Endodermal cell (in vitro differentiated cells): Measurements from ENCODE around the gene PROM1. TPM values are rescaled to one million over a fixed set of nuclear protein-coding genes. Genes with fewer than 3 reads are reported as not detected.

Experiments used
- DNase-seq: peaks from one replicate; pipeline ENCODE4 v3.0.0-alpha.2; 2017
- H3K27ac ChIP-seq: 2 replicates; pipeline ENCODE4 v1.5.1; 2013; ENCODE audit warnings: mild to moderate bottlenecking, low read depth, low read length, moderate library complexity
- H3K27me3 ChIP-seq: 2 replicates; pipeline ENCODE4 v1.6.1; 2013; ENCODE audit warnings: mild to moderate bottlenecking, low read length, moderate library complexity; ENCODE audit not compliant: insufficient read depth, control insufficient read depth, poor library complexity, severe bottlenecking
- H3K36me3 ChIP-seq: 2 replicates; pipeline ENCODE4 v1.7.0; 2013; ENCODE audit warnings: mild to moderate bottlenecking, low read length, moderate library complexity; ENCODE audit not compliant: control insufficient read depth, insufficient read depth
- H3K4me1 ChIP-seq: one replicate; pipeline ENCODE4 v1.7.0; 2013; ENCODE audit warnings: low read length; ENCODE audit not compliant: control insufficient read depth, insufficient read depth
- H3K4me3 ChIP-seq: 2 replicates; pipeline ENCODE4 v1.5.1; 2013; ENCODE audit warnings: mild to moderate bottlenecking, low read length, moderate library complexity
- H3K9ac ChIP-seq: 2 replicates; pipeline ENCODE4 v1.6.1; 2013; ENCODE audit warnings: mild to moderate bottlenecking, low read length, moderate library complexity; ENCODE audit not compliant: poor library complexity, severe bottlenecking; ENCODE audit errors: extremely low read depth
- H3K9me3 ChIP-seq: 2 replicates; pipeline ENCODE4 v1.6.1; 2013; ENCODE audit warnings: mild to moderate bottlenecking, low read length, moderate library complexity; ENCODE audit not compliant: control insufficient read depth
- H3K27ac Mint-ChIP-seq: 2 replicates; pipeline ENCODE4 v1.8.0; 2020; ENCODE audit warnings: mixed read lengths
- H3K27me3 Mint-ChIP-seq: 2 replicates; pipeline ENCODE4 v1.8.0; 2021; ENCODE audit warnings: mild to moderate bottlenecking, mixed read lengths; ENCODE audit not compliant: insufficient read depth
- H3K36me3 Mint-ChIP-seq: 2 replicates; pipeline ENCODE4 v1.8.0; 2020; ENCODE audit warnings: low read depth, mixed read lengths
- H3K4me1 Mint-ChIP-seq: 2 replicates; pipeline ENCODE4 v1.8.0; 2020; ENCODE audit warnings: mixed read lengths
- H3K4me3 Mint-ChIP-seq: 2 replicates; pipeline ENCODE4 v1.8.0; 2020; ENCODE audit warnings: mild to moderate bottlenecking, moderate library complexity, mixed read lengths
- H3K9me3 Mint-ChIP-seq: 2 replicates; pipeline ENCODE4 v1.8.0; 2020; ENCODE audit warnings: mild to moderate bottlenecking, mixed read lengths
- WGBS, 2 experiments: methylation state at CpG; one replicate each; pipeline versions ENCODE4 v1.1.5 to v1.1.7; 2013; ENCODE audit warnings: missing lambda C conversion rate in 2 of 2, mixed read lengths in 1 of 2; ENCODE audit not compliant: insufficient coverage in 1 of 2, insufficient read length in 1 of 2; 5-methylcytosine and 5-hydroxymethylcytosine counted together
- total RNA-seq, 2 donors: library from RNA; stranded (reverse); fragmentation: NEBNext Ultra II Directional in 1 of 2; extraction: Animal tissue kit (Norgen Biotek cat#: 25700) in 1 of 2; gene quantifications; 2 replicates in 1 of 2; 3 replicates in 1 of 2; pipeline ENCODE4 v1.2.1, GENCODE V29; 2021
- TF ChIP-seq, protein P1 (sequence below): fragments of 200-600 bp; sonication (generic); conservative IDR thresholded peaks from 2 replicates; pipeline ENCODE4 v1.5.0; 2021; ENCODE audit warnings: antibody characterized with exemption, mild to moderate bottlenecking

Gene PROM1
- total RNA-seq, 2 donors from 2014 or later = 38.6 to 51.6 TPM

DNA sequence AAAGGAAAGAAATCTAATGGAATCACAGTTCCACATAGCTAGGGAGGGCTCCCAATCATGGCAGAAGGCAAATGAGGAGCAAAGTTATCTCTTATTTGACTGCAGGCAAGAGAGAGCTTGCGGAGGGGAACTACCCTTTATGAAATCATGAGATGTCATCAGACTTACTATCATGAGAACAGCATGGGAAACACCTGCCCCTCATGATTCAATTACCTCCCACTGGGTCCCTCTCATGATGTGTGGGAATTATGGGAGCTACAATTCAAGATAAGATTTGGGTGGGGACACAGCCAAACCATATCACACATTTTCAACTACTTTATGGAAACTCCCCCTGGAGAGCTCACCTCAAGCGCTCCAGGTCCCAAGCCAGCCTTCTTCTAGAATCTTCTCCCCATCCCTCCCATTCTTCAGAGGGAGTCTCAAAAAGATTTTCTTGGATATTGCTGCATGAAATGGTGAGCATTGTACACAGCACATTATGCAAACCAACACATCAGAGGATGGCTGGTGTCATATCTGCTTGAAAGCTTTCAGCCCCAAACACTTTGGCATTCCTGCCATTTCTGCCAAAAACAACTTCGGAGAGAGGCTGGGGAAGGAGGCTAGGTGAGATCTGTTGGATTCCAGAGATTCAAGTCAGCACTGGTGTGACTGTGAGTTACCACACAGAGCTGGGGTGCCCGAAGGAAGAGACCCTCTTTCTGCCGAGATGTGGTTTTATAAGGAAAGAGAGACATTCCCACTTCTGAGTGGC lies 152.2 kb downstream of the PROM1 start:
- Mint-ChIP-seq H3K27me3 (no peaks in the 10 kb centered on the region), H3K9me3 (no peaks in the 10 kb centered on the region), H3K36me3 (no peaks in the 10 kb centered on the region), H3K4me3 (no peak overlapping the region), H3K27ac (no peak overlapping the region), H3K4me1 (peaks cover 5% of the 10 kb centered on the region)
- 89% methylated on average over 5 of the region's 5 CpGs; no CpG with 5 or more reads in 1 of the 2 experiments for WGBS, 2 experiments
- no peak overlapping the region for H3K27ac ChIP-seq
- no peak overlapping the region for H3K9ac ChIP-seq
- H3K4me1 ChIP-seq = no peaks in the 10 kb centered on the region
- no peak for DNase-seq
- H3K27me3 ChIP-seq = no peaks in the 10 kb centered on the region
- TF ChIP-seq, protein P1, sequence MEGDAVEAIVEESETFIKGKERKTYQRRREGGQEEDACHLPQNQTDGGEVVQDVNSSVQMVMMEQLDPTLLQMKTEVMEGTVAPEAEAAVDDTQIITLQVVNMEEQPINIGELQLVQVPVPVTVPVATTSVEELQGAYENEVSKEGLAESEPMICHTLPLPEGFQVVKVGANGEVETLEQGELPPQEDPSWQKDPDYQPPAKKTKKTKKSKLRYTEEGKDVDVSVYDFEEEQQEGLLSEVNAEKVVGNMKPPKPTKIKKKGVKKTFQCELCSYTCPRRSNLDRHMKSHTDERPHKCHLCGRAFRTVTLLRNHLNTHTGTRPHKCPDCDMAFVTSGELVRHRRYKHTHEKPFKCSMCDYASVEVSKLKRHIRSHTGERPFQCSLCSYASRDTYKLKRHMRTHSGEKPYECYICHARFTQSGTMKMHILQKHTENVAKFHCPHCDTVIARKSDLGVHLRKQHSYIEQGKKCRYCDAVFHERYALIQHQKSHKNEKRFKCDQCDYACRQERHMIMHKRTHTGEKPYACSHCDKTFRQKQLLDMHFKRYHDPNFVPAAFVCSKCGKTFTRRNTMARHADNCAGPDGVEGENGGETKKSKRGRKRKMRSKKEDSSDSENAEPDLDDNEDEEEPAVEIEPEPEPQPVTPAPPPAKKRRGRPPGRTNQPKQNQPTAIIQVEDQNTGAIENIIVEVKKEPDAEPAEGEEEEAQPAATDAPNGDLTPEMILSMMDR = no peak
- H3K36me3 ChIP-seq = no peaks in the 10 kb centered on the region
- H3K9me3 ChIP-seq = no peaks in the 10 kb centered on the region
- H3K4me3 ChIP-seq = no peak overlapping the region

DNA sequence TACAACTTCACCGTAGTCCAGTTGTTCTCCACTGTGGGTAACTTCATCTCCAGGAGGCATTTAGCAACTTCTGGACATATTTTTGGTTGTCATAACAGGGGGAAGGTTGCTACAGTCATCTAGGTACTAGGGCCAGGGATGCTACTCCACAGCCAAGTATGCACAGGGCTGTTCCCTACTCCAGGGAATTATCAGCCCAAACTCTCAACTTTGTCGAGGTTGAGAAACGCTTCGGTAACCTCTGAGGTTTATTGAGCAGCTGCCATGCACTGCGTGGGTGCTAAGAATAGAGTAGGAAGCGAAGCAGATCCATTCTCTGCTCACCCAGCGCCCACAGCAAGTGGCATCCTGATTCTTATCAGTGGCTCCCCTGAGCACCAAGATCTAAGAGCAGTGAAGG lies 153.5 kb downstream of the PROM1 start:
- Histone ChIP-seq H3K36me3 (no peaks in the 10 kb centered on the region), H3K4me1 (no peaks in the 10 kb centered on the region), H3K9ac (no peak overlapping the region), H3K4me3 (no peak overlapping the region), H3K9me3 (no peaks in the 10 kb centered on the region), H3K27me3 (no peaks in the 10 kb centered on the region), H3K27ac (no peak overlapping the region)
- no peak for DNase-seq
- Mint-ChIP-seq H3K4me3 (no peak overlapping the region), H3K27ac (no peak overlapping the region), H3K4me1 (peaks cover 5% of the 10 kb centered on the region), H3K36me3 (no peaks in the 10 kb centered on the region), H3K27me3 (no peaks in the 10 kb centered on the region), H3K9me3 (no peaks in the 10 kb centered on the region)
- WGBS, 2 experiments = 95 to 100% methylated on average over 2 to 7 of the region's 7 CpGs
- TF ChIP-seq, protein P1 = no peak

DNA sequence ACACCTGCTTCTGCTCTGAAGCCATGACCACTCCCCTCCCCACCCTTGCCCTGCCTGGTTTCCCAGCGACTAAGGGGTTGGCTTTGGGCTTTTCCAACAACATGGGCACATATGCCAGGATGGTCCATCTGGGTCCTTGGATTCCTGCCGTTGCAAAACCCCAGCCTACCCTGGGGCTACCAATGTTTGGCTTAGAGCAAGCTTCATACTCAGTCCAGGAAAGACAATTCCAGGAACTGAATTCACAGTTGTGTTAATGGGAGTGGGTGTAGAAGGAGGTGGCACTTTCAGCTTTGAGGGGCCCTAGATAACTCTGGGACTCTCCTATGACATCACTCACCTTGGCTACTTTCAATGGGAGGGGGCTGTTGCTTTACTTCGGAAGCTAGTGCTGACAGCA lies 154.3 kb downstream of the PROM1 start:
- peaks cover 5% of the 10 kb centered on the region for H3K4me1 Mint-ChIP-seq

More for the DNA sequence above, 154.3 kb downstream of the PROM1 start:
- TF ChIP-seq, protein P1 = no peak
- Histone ChIP-seq H3K27me3 (no peaks in the 10 kb centered on the region), H3K9ac (no peak overlapping the region), H3K4me1 (no peaks in the 10 kb centered on the region), H3K36me3 (no peaks in the 10 kb centered on the region), H3K9me3 (no peaks in the 10 kb centered on the region), H3K4me3 (no peak overlapping the region), H3K27ac (no peak overlapping the region)
- Mint-ChIP-seq H3K4me3 (no peak overlapping the region), H3K36me3 (no peaks in the 10 kb centered on the region), H3K27ac (no peak overlapping the region), H3K9me3 (no peaks in the 10 kb centered on the region), H3K27me3 (no peaks in the 10 kb centered on the region)
- DNase-seq = no peak
- WGBS, 2 experiments = 81 to 100% methylated on average over 1 to 3 of the region's 3 CpGs
